Measurements from ENCODE around the gene RAB8A. TPM values are rescaled to one million over a fixed set of nuclear protein-coding genes. Genes with fewer than 3 reads are reported as not detected.
"Not testable (repeated sequence)": the region's sequence is repeated elsewhere in the genome, so short reads cannot be mapped to it uniquely, and the experiment has no call there.

RAB8A gene
- total RNA-seq, 4 donors from 2014 or later: 40.2 to 65.6 (median 51.5) TPM

- no peak for DNase-seq
- Histone ChIP-seq H3K27me3 (no peaks in the 10 kb centered on the region), H3K27ac (no peak overlapping the region), H3K4me1 (no peaks in the 10 kb centered on the region), H3K36me3 (no peaks in the 10 kb centered on the region), H3K9me3 (no peaks in the 10 kb centered on the region), H3K4me3 (replicated peaks in 1 of 3) (no peak overlapping the region)
- intact Hi-C loops (cut with DNase I): no loop called here
- no peak for TF ChIP-seq POLR2A (IDR thresholded peaks at IDR 0.05)
- no peak for TF ChIP-seq CTCF (IDR thresholded peaks at IDR 0.05)
- WGBS, 2 donors: 81 to 100% methylated on average over 1 of the region's 1 CpG
These were observed 54.7 kb downstream of the RAB8A start for GRCh38 chr19:16166417-16166816.

GRCh38 chr19:16167055-16167454 is 55.4 kb downstream of the RAB8A start:
- WGBS, 2 donors: 57 to 58% methylated on average over 5 of the region's 5 CpGs
- intact Hi-C loops (cut with DNase I): no loop called here

GRCh38 chr19:16168465-16169081 is 56.9 kb downstream of the RAB8A start:
- DNase-seq: no peak
- H3K27me3 ChIP-seq: no peaks in the 10 kb centered on the region
- TF ChIP-seq POLR2A (IDR thresholded peaks at IDR 0.05): no peak
- TF ChIP-seq CTCF (IDR thresholded peaks at IDR 0.05): no peak
- H3K36me3 ChIP-seq: no peaks in the 10 kb centered on the region
- H3K9me3 ChIP-seq: no peaks in the 10 kb centered on the region
- WGBS, 2 donors: 40 to 65% methylated on average over 2 of the region's 2 CpGs
- no peak overlapping the region for H3K4me3 ChIP-seq (replicated peaks in 1 of 3)
- intact Hi-C loops (cut with DNase I): no loop called here
- no peaks in the 10 kb centered on the region for H3K4me1 ChIP-seq
- H3K27ac ChIP-seq: no peak overlapping the region

More at GRCh38 chr19:16167055-16167454, 55.4 kb downstream of the RAB8A start:
- TF ChIP-seq POLR2A (IDR thresholded peaks at IDR 0.05): no peak
- TF ChIP-seq CTCF (IDR thresholded peaks at IDR 0.05): no peak
- Histone ChIP-seq H3K4me3 (replicated peaks in 1 of 3) (no peak overlapping the region), H3K27ac (no peak overlapping the region), H3K9me3 (no peaks in the 10 kb centered on the region), H3K4me1 (no peaks in the 10 kb centered on the region), H3K36me3 (no peaks in the 10 kb centered on the region), H3K27me3 (no peaks in the 10 kb centered on the region)
- no peak for DNase-seq

- intact Hi-C loops (cut with DNase I): no loop called here
- no peak for TF ChIP-seq POLR2A (IDR thresholded peaks at IDR 0.05)
- no peak for TF ChIP-seq CTCF (IDR thresholded peaks at IDR 0.05)
- Histone ChIP-seq H3K27ac (no peak overlapping the region), H3K9me3 (no peaks in the 10 kb centered on the region), H3K36me3 (no peaks in the 10 kb centered on the region), H3K4me3 (replicated peaks in 1 of 3) (no peak overlapping the region), H3K4me1 (no peaks in the 10 kb centered on the region), H3K27me3 (no peaks in the 10 kb centered on the region)
- 71 to 72% methylated on average over 1 of the region's 1 CpG for WGBS, 2 donors
- DNase-seq: no peak
These were observed 58.4 kb downstream of the RAB8A start for GRCh38 chr19:16170134-16170533.

GRCh38 chr19:16175954-16176353 is 64.3 kb downstream of the RAB8A start:
- no peak overlapping the region for H3K27ac ChIP-seq
- TF ChIP-seq CTCF (IDR thresholded peaks at IDR 0.05) (no peak), POLR2A (IDR thresholded peaks at IDR 0.05) (no peak)
- no peaks in the 10 kb centered on the region for H3K9me3 ChIP-seq
- H3K4me3 ChIP-seq (replicated peaks in 1 of 3): no peak overlapping the region
- H3K27me3 ChIP-seq: no peaks in the 10 kb centered on the region
- intact Hi-C loops (cut with DNase I): no loop called here
- WGBS, 2 donors: 50 to 65% methylated on average over 2 of the region's 2 CpGs
- DNase-seq: no peak
- no peaks in the 10 kb centered on the region for H3K4me1 ChIP-seq
- no peaks in the 10 kb centered on the region for H3K36me3 ChIP-seq

- DNase-seq; H3K4me3 ChIP-seq (replicated peaks in 1 of 3); H3K9me3 ChIP-seq; H3K4me1 ChIP-seq; H3K27ac ChIP-seq; H3K27me3 ChIP-seq; H3K36me3 ChIP-seq; intact Hi-C loops (cut with DNase I): not testable (repeated sequence)
- 76 to 83% methylated on average over 5 of the region's 5 CpGs for WGBS, 2 donors
These were observed 67.2 kb downstream of the RAB8A start for GRCh38 chr19:16178866-16179265.

Data from thyroid gland (tissue), 4 donors.